DMS114 treated with DMSO at 0.1 percent for 48 hours (cell line): Measurements from ENCODE around the gene FTO.

Experiments used
- DNase-seq: peaks from one replicate; lab custom pipeline; 2025; ENCODE audit not compliant: unreplicated experiment; lab: John Stamatoyannopoulos, UW

Gene FTO

DNA sequence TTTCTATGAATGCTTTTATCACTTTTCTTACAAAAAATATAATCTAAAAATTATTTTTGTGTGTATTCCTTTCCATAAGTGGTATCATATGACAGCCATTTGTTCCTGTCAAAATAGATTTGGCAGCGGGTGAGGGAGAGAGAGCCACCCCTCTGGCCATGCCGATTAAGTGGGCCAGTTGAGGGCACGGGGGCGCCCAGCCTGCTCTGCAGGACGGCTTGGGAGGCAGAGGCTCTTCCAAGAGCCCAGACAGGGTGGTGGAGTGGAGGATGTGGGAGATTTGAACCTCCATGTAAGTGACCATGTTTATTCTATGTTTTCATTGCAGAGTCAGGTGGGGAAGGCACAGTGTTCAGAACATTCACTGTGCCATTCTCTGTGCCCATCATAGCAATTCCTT is 493.8 kb downstream of the FTO start:
- no peak for DNase-seq

DNA sequence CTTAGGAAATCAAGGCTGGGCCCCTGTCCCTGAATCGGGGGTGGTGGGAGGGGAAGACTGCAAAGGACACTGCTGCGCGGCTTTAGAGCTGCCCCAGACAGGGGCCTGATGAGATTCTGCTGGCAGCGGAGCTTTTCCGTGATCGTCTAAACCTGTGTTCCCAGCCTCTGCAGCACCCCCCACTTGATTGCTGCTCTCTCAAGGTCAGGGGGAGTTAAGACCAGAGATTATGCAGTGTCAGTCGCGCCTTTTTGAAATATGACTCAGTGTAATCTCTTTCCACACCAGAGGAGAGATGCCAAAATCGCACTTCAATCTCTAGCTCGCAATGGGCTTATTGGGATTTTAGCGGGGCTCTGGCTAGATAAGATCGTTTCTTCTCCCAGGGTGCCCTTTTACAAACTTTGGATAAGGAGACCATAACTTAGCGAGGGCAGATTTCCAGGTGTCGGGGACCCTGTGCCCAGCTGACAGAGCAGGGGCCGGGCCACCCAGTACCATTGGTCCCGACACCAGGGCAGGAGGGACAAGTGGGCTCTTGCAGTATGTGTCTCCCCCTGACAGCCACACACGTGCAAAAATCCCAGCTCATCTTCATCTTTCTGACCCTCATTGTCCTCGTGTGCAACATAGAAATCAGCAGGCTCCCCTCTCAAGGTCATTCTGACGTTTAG is 495.7 kb downstream of the FTO start:
- no peak for DNase-seq

DNA sequence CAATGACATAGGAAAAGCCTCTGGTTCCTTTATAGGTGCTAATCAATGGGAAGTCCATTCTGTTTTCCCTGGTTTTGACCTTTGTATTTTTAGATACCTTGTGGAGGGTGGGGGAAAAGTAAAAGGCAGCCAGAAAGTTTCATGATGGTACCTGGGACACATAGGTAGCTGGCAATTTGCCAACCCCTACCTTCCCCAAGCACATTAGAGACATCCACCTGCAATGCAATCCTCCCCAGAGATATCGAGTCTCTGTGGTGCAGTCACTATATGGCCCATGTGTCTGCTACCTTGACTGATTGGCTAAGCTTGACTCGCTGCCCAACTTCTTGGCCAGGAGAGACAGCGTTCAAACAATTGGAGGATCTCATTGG is 496.2 kb downstream of the FTO start:
- no peak for DNase-seq

DNA sequence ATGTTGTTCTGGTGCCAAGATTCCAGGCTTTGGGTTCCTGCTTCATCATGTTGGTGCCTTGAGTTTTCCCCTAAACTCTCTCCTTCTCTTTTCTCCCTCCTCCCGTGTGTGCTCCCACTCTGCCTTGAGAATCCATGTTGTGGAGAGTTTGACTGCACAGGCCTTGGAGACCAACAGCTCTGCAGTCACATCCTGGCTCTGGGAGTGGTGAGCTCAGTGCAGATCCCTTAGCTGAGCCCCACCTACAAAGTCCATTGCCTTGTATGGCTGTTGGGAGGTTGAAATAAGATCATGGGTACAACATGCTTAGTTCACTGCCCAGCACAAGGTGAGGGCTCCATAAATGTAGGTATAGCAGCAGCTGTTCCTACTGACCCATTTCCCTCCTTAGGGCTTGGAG is 496.8 kb downstream of the FTO start:
- DNase-seq: no peak

DNA sequence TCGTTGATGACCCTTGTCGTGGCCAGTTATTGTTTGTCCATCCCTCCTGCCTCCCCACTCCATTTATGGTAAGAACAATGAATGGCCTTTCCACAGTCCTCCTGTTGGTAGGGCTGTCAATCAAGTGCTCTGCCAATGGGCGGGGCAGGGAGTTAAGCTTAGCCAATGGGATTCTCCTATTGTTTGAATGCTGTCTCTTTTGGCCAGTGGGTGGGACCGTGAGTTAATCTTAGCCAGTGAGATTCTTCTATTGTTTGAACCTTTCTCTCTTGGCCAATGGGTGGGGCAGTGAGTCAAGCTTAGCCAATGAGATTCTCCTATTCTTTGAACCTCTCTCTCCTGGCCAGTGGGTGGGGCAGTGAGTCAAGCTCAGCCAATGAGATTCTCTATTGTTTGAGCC is 497.2 kb downstream of the FTO start:
- no peak for DNase-seq
